Thyroid gland (tissue), 4 donors: ENCODE results near the gene LPP. TPM values are rescaled to one million over a fixed set of nuclear protein-coding genes. Genes with fewer than 3 reads are reported as not detected.
"Not testable (repeated sequence)": the region's sequence is repeated elsewhere in the genome, so short reads cannot be mapped to it uniquely, and the experiment has no call there.

Experiments
- DNase-seq, 2 donors: peaks; one replicate each; pipeline ENCODE4 v3.0.0-alpha.2; 2019
- H3K27ac ChIP-seq, 3 donors: fragments of 200-600 bp; sonication (generic); 1 replicate in 2 of 3; 2 replicates in 1 of 3; pipeline ENCODE4 v1.5.1; 2016 to 2019; ENCODE audit warnings: mild to moderate bottlenecking in 1 of 3, moderate library complexity in 1 of 3
- H3K27me3 ChIP-seq: fragments of 200-600 bp; sonication (generic); one replicate; pipeline ENCODE4 v1.5.1; 2019
- H3K36me3 ChIP-seq, 2 donors: fragments of 200-600 bp; sonication (generic); one replicate each; pipeline ENCODE4 v1.5.1; 2016 to 2019
- H3K4me1 ChIP-seq, 2 donors: fragments of 200-600 bp; sonication (generic); one replicate each; pipeline ENCODE4 v1.5.1; 2017 to 2019
- H3K4me3 ChIP-seq, 3 donors: fragments of 200-600 bp; sonication (generic); replicated peaks in 1 of 3; 1 replicate in 2 of 3; 2 replicates in 1 of 3; pipeline ENCODE4 v1.5.1; 2016; ENCODE audit warnings: mild to moderate bottlenecking in 1 of 3
- H3K9me3 ChIP-seq: fragments of 200-600 bp; sonication (generic); one replicate; pipeline ENCODE4 v1.5.1; 2017
- CTCF ChIP-seq, 6 experiments: fragments of 200-600 bp in 3 of 6; fragments of 450-650 bp in 3 of 6; sonication (generic) in 3 of 6; IDR thresholded peaks; one replicate each; pipeline ENCODE4 v1.5.1; 2016 to 2019; ENCODE audit warnings: antibody characterized with exemption in 6 of 6, mild to moderate bottlenecking in 2 of 6, inconsistent platforms in 1 of 6, moderate library complexity in 1 of 6
- POLR2A ChIP-seq, 2 donors: fragments of 450-650 bp; IDR thresholded peaks; one replicate each; pipeline ENCODE4 v1.6.1; 2017; ENCODE audit warnings: antibody characterized with exemption in 2 of 2, mild to moderate bottlenecking in 2 of 2, moderate library complexity in 1 of 2
- WGBS, 2 donors: methylation state at CpG; one replicate each; pipeline ENCODE4 v1.1.5; 2017; 5-methylcytosine and 5-hydroxymethylcytosine counted together
- intact Hi-C: fragments of 100-400 bp; cut with DNase I; formaldehyde crosslinking; loops from one replicate; pipeline ENCODE4 v1.15.1; 2023
- total RNA-seq, 4 donors: library from RNA; depleted of rRNA; stranded (reverse); fragments of >200 nt; gene quantifications; one replicate each; pipeline ENCODE4 v1.2.3, GENCODE V29; 2016

The LPP gene
- total RNA-seq, 4 donors from 2014 or later = 79.0 to 141 (median 82.8) TPM

- no peak for TF ChIP-seq POLR2A (IDR thresholded peaks at IDR 0.05)
- no peak for TF ChIP-seq CTCF (IDR thresholded peaks at IDR 0.05)
- H3K27me3 ChIP-seq = no peaks in the 10 kb centered on the region
- no peaks in the 10 kb centered on the region for H3K4me1 ChIP-seq
- H3K36me3 ChIP-seq = no peaks in the 10 kb centered on the region
- intact Hi-C loops = no loop called here
- H3K27ac ChIP-seq = no peak overlapping the region
- no peaks in the 10 kb centered on the region for H3K9me3 ChIP-seq
- WGBS, 2 donors = 83 to 84% methylated on average over 7 of the region's 7 CpGs
- H3K4me3 ChIP-seq = no peak overlapping the region
- DNase-seq = no peak
Measured at GRCh38 chr3:188697127-188697526, 543.2 kb downstream of the LPP start.

- TF ChIP-seq POLR2A (IDR thresholded peaks at IDR 0.05) (no peak), CTCF (IDR thresholded peaks at IDR 0.05) (no peak)
- Histone ChIP-seq H3K4me1 (no peaks in the 10 kb centered on the region), H3K36me3 (no peaks in the 10 kb centered on the region)
Measured at GRCh38 chr3:188698436-188698835, 544.5 kb downstream of the LPP start.

GRCh38 chr3:188700501-188700900 lies 546.5 kb downstream of the LPP start:
- H3K4me3 ChIP-seq = no peak overlapping the region
- no peaks in the 10 kb centered on the region for H3K9me3 ChIP-seq
- H3K36me3 ChIP-seq = no peaks in the 10 kb centered on the region
- TF ChIP-seq CTCF (IDR thresholded peaks at IDR 0.05) = no peak
- no peaks in the 10 kb centered on the region for H3K27me3 ChIP-seq
- intact Hi-C loops = no loop called here
- no peak overlapping the region for H3K27ac ChIP-seq
- H3K4me1 ChIP-seq = no peaks in the 10 kb centered on the region
- no peak for DNase-seq

More at GRCh38 chr3:188698436-188698835, 544.5 kb downstream of the LPP start:
- intact Hi-C loops = no loop called here
- no peaks in the 10 kb centered on the region for H3K27me3 ChIP-seq
- 97% methylated on average over 12 of the region's 12 CpGs for WGBS, 2 donors
- no peak for DNase-seq
- no peaks in the 10 kb centered on the region for H3K9me3 ChIP-seq
- H3K4me3 ChIP-seq = no peak overlapping the region
- H3K27ac ChIP-seq = no peak overlapping the region

- Histone ChIP-seq H3K27ac (no peak overlapping the region), H3K4me1 (no peaks in the 10 kb centered on the region), H3K27me3 (no peaks in the 10 kb centered on the region), H3K36me3 (no peaks in the 10 kb centered on the region), H3K4me3 (no peak overlapping the region), H3K9me3 (no peaks in the 10 kb centered on the region)
- no peak for DNase-seq
- TF ChIP-seq POLR2A (IDR thresholded peaks at IDR 0.05) = no peak
- no peak for TF ChIP-seq CTCF (IDR thresholded peaks at IDR 0.05)
- intact Hi-C loops = no loop called here
Measured at GRCh38 chr3:188700918-188701317, 547.0 kb downstream of the LPP start.

GRCh38 chr3:188701485-188701969 lies 547.6 kb downstream of the LPP start:
- Histone ChIP-seq H3K27ac (no peak overlapping the region), H3K9me3 (no peaks in the 10 kb centered on the region), H3K27me3 (no peaks in the 10 kb centered on the region), H3K4me1 (no peaks in the 10 kb centered on the region), H3K4me3 (no peak overlapping the region), H3K36me3 (no peaks in the 10 kb centered on the region)
- no peak for DNase-seq
- intact Hi-C loops = no loop called here
- WGBS, 2 donors = 68 to 78% methylated on average over 4 of the region's 4 CpGs
- TF ChIP-seq POLR2A (IDR thresholded peaks at IDR 0.05) (no peak), CTCF (IDR thresholded peaks at IDR 0.05) (no peak)

- intact Hi-C loops, H3K4me3 ChIP-seq, H3K27ac ChIP-seq, H3K4me1 ChIP-seq, H3K27me3 ChIP-seq, H3K36me3 ChIP-seq, H3K9me3 ChIP-seq, DNase-seq: not testable (repeated sequence)
- 93 to 94% methylated on average over 10 of the region's 10 CpGs for WGBS, 2 donors
Measured at GRCh38 chr3:188702028-188702427, 548.1 kb downstream of the LPP start.
